Tracheal epithelial cell (primary cell): Measurements from ENCODE around the gene IRF1. TPM values are rescaled to one million over a fixed set of nuclear protein-coding genes. Genes with fewer than 3 reads are reported as not detected.

Experiments
- total RNA-seq: library from RNA; depleted of rRNA; stranded (reverse); fragments of >200 nt; gene quantifications from 2 replicates; pipeline ENCODE4 v1.2.1, GENCODE V29; 2014

The IRF1 gene, protein sequence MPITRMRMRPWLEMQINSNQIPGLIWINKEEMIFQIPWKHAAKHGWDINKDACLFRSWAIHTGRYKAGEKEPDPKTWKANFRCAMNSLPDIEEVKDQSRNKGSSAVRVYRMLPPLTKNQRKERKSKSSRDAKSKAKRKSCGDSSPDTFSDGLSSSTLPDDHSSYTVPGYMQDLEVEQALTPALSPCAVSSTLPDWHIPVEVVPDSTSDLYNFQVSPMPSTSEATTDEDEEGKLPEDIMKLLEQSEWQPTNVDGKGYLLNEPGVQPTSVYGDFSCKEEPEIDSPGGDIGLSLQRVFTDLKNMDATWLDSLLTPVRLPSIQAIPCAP
- total RNA-seq = 3.6 and 12.8 TPM in 2 replicates

DNA sequence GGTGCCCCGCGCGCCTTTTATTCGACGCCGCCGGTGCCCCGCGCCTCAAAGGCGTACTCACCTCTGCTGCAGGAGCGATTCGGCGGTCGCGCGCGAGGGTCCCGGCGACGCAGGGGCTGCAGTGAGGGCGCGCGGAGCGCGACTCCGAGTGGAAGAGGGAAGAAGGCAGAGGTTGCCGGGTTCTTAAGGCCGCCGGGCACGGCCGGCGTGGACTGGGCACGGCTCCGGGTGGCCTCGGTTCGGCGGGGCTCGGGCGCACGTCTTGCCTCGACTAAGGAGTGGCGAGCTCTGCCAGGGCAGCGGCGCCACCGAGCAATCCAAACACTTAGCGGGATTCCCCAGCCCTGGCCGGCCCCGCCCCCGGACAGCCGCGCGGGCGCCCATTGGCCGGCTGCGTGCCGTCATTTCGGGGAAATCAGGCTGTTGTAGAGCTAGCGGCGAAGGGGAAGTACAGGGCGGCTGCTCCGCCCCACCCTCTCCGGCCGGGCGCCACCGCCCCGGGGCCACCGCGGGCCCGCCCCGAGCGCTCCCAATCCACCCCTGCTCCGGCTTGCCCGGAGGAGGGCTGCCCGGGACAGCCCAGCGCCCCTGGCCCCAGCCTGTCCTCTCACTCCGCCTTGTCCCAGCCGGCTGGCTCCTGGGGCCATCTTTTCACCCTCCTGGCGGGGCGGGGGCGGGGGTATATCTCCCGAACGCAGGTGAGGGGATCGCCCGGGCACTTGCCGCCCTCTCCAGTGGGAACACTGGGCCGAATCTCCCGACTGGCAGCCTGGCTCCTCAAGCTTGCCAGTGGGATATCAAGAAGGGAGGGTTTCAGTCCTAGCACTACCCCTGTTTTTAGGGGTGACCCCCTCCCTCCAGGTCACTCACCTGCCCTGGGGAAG lies at the start of gene IRF1:
TSS of gene IRF1 (minus strand) at position 290 of the 884 bp plus-strand sequence. CDS start 1,295 bp downstream, outside the sequence.

Other genes starting within 250 kb of the IRF1 start
- gene PDLIM4, start 233.1 kb downstream of the IRF1 start, total RNA-seq = 33.7 and 147 TPM in 2 replicates
- gene SLC22A4, start 196.4 kb downstream of the IRF1 start, total RNA-seq = under 0.01 and 2.9 TPM in 2 replicates
- gene SLC22A5, start 121.1 kb downstream of the IRF1 start, total RNA-seq = 7.7 and 12.5 TPM in 2 replicates
- not detected in 2 replicates for gene IL5, start 52.7 kb upstream of the IRF1 start, total RNA-seq
- gene RAD50, start 66.2 kb upstream of the IRF1 start, total RNA-seq = 19.8 and 31.8 TPM in 2 replicates
- gene IL13, start 167.4 kb upstream of the IRF1 start, total RNA-seq = not detected in 2 replicates
- not detected in 2 replicates for gene IL4, start 183.2 kb upstream of the IRF1 start, total RNA-seq
- gene KIF3A, start 246.8 kb upstream of the IRF1 start, total RNA-seq = 5.1 and 6.0 TPM in 2 replicates